ENCODE measurements around the gene LSMEM2. TPM values are rescaled to one million over a fixed set of nuclear protein-coding genes. Genes with fewer than 3 reads are reported as not detected.
A peak's percentile ranks its signal among the peaks of the same experiment; 100 is the strongest.

The LSMEM2 gene
- total and polyA plus RNA-seq, 2 experiments from 2014 or later = not detected

DNA sequence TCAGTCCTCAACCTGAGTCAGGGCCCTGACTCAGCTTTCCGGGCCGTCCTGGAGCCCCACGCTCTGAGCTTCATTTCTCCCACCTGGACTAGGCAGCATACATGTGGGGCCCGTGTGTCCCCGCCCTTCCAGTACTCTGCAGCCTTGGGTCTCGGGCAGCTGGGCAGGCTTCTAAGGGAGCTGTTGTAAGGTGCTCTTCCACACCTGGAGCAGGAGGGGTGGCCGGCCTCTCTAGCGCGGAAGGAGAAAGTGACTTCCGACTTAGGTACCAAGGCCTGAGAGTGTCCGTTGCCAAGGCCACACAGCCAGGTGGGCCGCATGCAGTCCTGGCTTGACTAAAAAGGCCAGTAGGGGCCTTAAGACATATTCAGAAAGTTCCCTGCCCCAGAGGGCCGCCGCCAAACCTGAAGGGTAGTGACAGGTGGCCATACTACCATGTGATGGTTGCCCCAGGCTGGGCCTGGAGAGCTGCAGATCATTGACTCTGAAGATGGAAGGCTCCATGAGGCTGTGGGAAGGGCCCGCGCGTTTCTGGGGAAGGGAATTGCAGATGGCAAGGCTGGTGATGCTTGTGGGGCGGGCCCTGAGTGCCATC, 19.4 kb upstream of the LSMEM2 start:
- peak overlapping the region; percentile 97 for H3K27ac ChIP-seq
- H3K9me3 ChIP-seq (ENCODE audit: low read depth) = no peaks in the 10 kb centered on the region
- no peaks in the 10 kb centered on the region for H3K9me2 ChIP-seq (replicated peaks; ENCODE audit: insufficient read depth)
- WGBS (ENCODE audit: low lambda C conversion rate, missing lambda C conversion rate) = 66% methylated on average over 18 of the region's 18 CpGs
- H2AFZ ChIP-seq = no peak overlapping the region
- no peaks in the 10 kb centered on the region for H3K36me3 ChIP-seq (replicated peaks; ENCODE audit: insufficient read depth, low read depth)
- H3K4me3 ChIP-seq = no peak overlapping the region
- H3K27me3 ChIP-seq = no peaks in the 10 kb centered on the region
- H3K79me2 ChIP-seq = peaks cover 12% of the 10 kb centered on the region
- no peaks in the 10 kb centered on the region for H4K20me1 ChIP-seq (ENCODE audit: insufficient read depth, poor library complexity, severe bottlenecking)
- H3K4me1 ChIP-seq (ENCODE audit: insufficient read depth) = peaks cover 30% of the 10 kb centered on the region
- no peak for TF ChIP-seq EZH2 (IDR thresholded peaks at IDR 0.05; ENCODE audit: borderline replicate concordance)
- TF ChIP-seq, protein P1, sequence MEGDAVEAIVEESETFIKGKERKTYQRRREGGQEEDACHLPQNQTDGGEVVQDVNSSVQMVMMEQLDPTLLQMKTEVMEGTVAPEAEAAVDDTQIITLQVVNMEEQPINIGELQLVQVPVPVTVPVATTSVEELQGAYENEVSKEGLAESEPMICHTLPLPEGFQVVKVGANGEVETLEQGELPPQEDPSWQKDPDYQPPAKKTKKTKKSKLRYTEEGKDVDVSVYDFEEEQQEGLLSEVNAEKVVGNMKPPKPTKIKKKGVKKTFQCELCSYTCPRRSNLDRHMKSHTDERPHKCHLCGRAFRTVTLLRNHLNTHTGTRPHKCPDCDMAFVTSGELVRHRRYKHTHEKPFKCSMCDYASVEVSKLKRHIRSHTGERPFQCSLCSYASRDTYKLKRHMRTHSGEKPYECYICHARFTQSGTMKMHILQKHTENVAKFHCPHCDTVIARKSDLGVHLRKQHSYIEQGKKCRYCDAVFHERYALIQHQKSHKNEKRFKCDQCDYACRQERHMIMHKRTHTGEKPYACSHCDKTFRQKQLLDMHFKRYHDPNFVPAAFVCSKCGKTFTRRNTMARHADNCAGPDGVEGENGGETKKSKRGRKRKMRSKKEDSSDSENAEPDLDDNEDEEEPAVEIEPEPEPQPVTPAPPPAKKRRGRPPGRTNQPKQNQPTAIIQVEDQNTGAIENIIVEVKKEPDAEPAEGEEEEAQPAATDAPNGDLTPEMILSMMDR (IDR thresholded peaks at IDR 0.05; ENCODE audit: poor library complexity) = no peak
- TF ChIP-seq EZH2phosphoT487 (IDR thresholded peaks at IDR 0.05; ENCODE audit: low read depth, severe bottlenecking, unreplicated experiment) = no peak
- no peak for DNase-seq (ENCODE audit: low spot score)
- peak overlapping the region; percentile 78 for H3K4me2 ChIP-seq

- Histone ChIP-seq H3K79me2 (peaks cover 12% of the 10 kb centered on the region), H3K4me2 (peak overlapping the region; percentile 78), H2AFZ (peak overlapping the region; percentile 32), H3K36me3 (replicated peaks; ENCODE audit: insufficient read depth, low read depth) (no peaks in the 10 kb centered on the region), H3K9me3 (ENCODE audit: low read depth) (no peaks in the 10 kb centered on the region), H3K27me3 (no peaks in the 10 kb centered on the region), H3K9me2 (replicated peaks; ENCODE audit: insufficient read depth) (no peaks in the 10 kb centered on the region), H3K4me1 (ENCODE audit: insufficient read depth) (peaks cover 34% of the 10 kb centered on the region), H3K4me3 (peak overlapping the region; percentile 40), H3K27ac (peak overlapping the region; percentile 97), H4K20me1 (ENCODE audit: insufficient read depth, poor library complexity, severe bottlenecking) (no peaks in the 10 kb centered on the region)
- TF ChIP-seq, protein P1 (IDR thresholded peaks at IDR 0.05; ENCODE audit: poor library complexity) = peak; percentile 99
- no peak for TF ChIP-seq EZH2 (IDR thresholded peaks at IDR 0.05; ENCODE audit: borderline replicate concordance)
- no peak for TF ChIP-seq EZH2phosphoT487 (IDR thresholded peaks at IDR 0.05; ENCODE audit: low read depth, severe bottlenecking, unreplicated experiment)
- 13% methylated on average over 18 of the region's 70 CpGs for WGBS (ENCODE audit: low lambda C conversion rate, missing lambda C conversion rate)
- DNase-seq (ENCODE audit: low spot score) = peak; percentile 97
Observed at GRCh38 chr3:50260027-50260941, 18.6 kb upstream of the LSMEM2 start.

GRCh38 chr3:50260942-50261441, 17.9 kb upstream of the LSMEM2 start:
- Histone ChIP-seq H3K27ac (peak overlapping the region; percentile 97), H3K4me3 (no peak overlapping the region), H3K79me2 (peaks cover 12% of the 10 kb centered on the region), H2AFZ (no peak overlapping the region), H3K27me3 (no peaks in the 10 kb centered on the region), H3K9me2 (replicated peaks; ENCODE audit: insufficient read depth) (no peaks in the 10 kb centered on the region), H3K4me1 (ENCODE audit: insufficient read depth) (peaks cover 41% of the 10 kb centered on the region), H3K9me3 (ENCODE audit: low read depth) (no peaks in the 10 kb centered on the region), H4K20me1 (ENCODE audit: insufficient read depth, poor library complexity, severe bottlenecking) (no peaks in the 10 kb centered on the region), H3K36me3 (replicated peaks; ENCODE audit: insufficient read depth, low read depth) (no peaks in the 10 kb centered on the region), H3K4me2 (peak overlapping the region; percentile 78)
- 85% methylated on average over 5 of the region's 5 CpGs for WGBS (ENCODE audit: low lambda C conversion rate, missing lambda C conversion rate)
- DNase-seq (ENCODE audit: low spot score) = no peak
- TF ChIP-seq, protein P1 (IDR thresholded peaks at IDR 0.05; ENCODE audit: poor library complexity) = no peak
- TF ChIP-seq EZH2phosphoT487 (IDR thresholded peaks at IDR 0.05; ENCODE audit: low read depth, severe bottlenecking, unreplicated experiment) (no peak), EZH2 (IDR thresholded peaks at IDR 0.05; ENCODE audit: borderline replicate concordance) (no peak)

Measured in hepatocyte (in vitro differentiated cells).